HL-60 (cell line): ENCODE results near the gene ZBTB7C.

Source experiments
- DNase-seq, 2 experiments: peaks; one replicate each; pipeline ENCODE4 v3.0.0-alpha.2; 2010 to 2020; ENCODE audit warnings: low read depth in 1 of 2, low spot score in 1 of 2
- H3K27ac ChIP-seq: fragments of 250-450 bp; sonication (Bioruptor Pico); replicated peaks from 2 replicates; pipeline ENCODE4 v1.5.1; 2020; ENCODE audit warnings: mild to moderate bottlenecking, moderate library complexity
- H3K27me3 ChIP-seq: fragments of 250-450 bp; sonication (Bioruptor Pico); 2 replicates; pipeline ENCODE4 v1.5.1; 2021; ENCODE audit warnings: mild to moderate bottlenecking, moderate library complexity; ENCODE audit not compliant: insufficient read depth, poor library complexity, severe bottlenecking
- H3K4me3 ChIP-seq: replicated peaks from 2 replicates; pipeline ENCODE4 v1.5.1; 2011; ENCODE audit warnings: mild to moderate bottlenecking, control low read depth, low read length; ENCODE audit not compliant: insufficient read depth
- GABPA ChIP-seq: IDR thresholded peaks from 2 replicates; pipeline ENCODE4 v1.6.1; 2012; ENCODE audit warnings: low read depth
- POLR2AphosphoS5 ChIP-seq: IDR thresholded peaks from 2 replicates; pipeline ENCODE4 v1.6.1; 2012; ENCODE audit warnings: low read depth
- SPI1 ChIP-seq: IDR thresholded peaks from 2 replicates; pipeline ENCODE4 v1.6.1; 2012; ENCODE audit warnings: low read depth, mild to moderate bottlenecking, borderline replicate concordance
- TF ChIP-seq, protein P1 (sequence below): IDR thresholded peaks from one replicate; pipeline ENCODE4 v1.5.1; 2011; ENCODE audit warnings: low read length, control low read depth, inconsistent platforms; ENCODE audit not compliant: insufficient read depth
- TF ChIP-seq, protein P2 (sequence below): IDR thresholded peaks from 2 replicates; pipeline ENCODE4 v1.6.1; 2012; ENCODE audit warnings: low read depth; ENCODE audit not compliant: insufficient replicate concordance

ZBTB7C gene

DNA sequence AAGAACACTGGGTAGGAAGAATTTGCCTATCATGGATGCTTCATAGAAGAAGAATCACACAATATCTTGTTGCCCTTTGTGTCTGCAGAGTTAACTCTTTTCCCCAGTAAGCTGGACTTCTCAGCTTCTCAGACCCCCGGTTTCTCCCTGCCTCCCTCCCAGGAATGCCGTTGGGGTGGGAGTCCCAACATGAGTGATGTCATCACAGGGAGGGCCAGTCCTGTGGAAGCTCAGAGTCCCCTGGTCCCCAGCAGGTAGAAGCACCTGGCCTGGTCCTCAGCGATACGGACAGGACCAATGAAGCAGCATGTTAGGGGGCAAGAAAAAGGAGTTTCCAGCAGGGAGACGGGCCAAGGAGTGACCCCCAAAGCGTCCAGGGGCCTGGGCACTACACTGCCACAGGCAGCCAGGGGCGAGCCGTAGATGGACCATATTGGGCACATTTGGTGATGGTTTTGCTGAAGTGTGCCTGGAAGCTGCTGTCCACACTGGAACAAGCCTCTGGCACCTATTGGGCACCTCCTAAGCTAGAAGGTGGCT is 242.8 kb downstream of the ZBTB7C start:
- no peak overlapping the region for H3K4me3 ChIP-seq
- no peak for DNase-seq
- no peak overlapping the region; the same call in 1 of the 2 replicates for H3K27ac ChIP-seq
- TF ChIP-seq, protein P1, sequence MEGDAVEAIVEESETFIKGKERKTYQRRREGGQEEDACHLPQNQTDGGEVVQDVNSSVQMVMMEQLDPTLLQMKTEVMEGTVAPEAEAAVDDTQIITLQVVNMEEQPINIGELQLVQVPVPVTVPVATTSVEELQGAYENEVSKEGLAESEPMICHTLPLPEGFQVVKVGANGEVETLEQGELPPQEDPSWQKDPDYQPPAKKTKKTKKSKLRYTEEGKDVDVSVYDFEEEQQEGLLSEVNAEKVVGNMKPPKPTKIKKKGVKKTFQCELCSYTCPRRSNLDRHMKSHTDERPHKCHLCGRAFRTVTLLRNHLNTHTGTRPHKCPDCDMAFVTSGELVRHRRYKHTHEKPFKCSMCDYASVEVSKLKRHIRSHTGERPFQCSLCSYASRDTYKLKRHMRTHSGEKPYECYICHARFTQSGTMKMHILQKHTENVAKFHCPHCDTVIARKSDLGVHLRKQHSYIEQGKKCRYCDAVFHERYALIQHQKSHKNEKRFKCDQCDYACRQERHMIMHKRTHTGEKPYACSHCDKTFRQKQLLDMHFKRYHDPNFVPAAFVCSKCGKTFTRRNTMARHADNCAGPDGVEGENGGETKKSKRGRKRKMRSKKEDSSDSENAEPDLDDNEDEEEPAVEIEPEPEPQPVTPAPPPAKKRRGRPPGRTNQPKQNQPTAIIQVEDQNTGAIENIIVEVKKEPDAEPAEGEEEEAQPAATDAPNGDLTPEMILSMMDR: no peak
- TF ChIP-seq, protein P2, sequence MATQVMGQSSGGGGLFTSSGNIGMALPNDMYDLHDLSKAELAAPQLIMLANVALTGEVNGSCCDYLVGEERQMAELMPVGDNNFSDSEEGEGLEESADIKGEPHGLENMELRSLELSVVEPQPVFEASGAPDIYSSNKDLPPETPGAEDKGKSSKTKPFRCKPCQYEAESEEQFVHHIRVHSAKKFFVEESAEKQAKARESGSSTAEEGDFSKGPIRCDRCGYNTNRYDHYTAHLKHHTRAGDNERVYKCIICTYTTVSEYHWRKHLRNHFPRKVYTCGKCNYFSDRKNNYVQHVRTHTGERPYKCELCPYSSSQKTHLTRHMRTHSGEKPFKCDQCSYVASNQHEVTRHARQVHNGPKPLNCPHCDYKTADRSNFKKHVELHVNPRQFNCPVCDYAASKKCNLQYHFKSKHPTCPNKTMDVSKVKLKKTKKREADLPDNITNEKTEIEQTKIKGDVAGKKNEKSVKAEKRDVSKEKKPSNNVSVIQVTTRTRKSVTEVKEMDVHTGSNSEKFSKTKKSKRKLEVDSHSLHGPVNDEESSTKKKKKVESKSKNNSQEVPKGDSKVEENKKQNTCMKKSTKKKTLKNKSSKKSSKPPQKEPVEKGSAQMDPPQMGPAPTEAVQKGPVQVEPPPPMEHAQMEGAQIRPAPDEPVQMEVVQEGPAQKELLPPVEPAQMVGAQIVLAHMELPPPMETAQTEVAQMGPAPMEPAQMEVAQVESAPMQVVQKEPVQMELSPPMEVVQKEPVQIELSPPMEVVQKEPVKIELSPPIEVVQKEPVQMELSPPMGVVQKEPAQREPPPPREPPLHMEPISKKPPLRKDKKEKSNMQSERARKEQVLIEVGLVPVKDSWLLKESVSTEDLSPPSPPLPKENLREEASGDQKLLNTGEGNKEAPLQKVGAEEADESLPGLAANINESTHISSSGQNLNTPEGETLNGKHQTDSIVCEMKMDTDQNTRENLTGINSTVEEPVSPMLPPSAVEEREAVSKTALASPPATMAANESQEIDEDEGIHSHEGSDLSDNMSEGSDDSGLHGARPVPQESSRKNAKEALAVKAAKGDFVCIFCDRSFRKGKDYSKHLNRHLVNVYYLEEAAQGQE: peak; percentile 13
- TF ChIP-seq SPI1: no peak
- H3K27me3 ChIP-seq: no peaks in the 10 kb centered on the region

DNA sequence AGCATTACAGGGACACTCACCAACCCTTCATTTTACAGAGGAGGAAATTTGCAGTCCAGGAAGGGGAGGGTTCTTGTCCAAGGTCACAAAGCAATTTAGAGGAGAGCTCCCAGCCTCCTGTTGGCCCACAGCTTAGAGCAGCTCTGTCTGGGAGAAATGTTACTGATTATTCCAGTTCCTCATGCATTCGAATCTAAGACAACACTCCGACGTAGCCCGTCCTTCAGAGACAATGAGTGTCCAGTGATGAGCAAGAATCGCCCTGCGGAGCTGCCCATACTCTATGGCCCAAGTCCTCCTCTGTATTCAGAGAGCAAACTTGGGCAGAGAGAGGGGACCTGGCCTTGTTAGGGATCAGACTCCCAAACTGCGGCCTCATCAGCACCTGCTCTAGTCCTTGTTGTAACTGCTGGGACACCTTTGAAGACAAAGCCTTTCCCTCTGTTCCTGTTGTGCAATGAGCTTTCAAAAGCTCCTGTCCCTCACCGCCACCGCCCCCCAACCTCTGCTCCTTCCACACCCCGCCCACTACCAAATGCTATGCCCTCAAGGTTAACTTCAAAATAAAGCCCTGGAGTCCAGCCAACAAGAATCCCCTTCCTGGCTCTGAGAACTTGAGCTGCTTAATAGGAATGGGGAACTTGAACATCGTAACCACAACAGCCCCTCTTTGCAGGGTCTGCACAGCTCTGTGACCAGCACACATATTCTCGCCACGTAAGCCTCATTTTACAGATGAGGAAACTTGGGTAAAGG is 243.9 kb downstream of the ZBTB7C start:
- no peak overlapping the region for H3K27ac ChIP-seq
- TF ChIP-seq GABPA: no peak
- no peak for TF ChIP-seq SPI1
- TF ChIP-seq, protein P2: no peak
- TF ChIP-seq, protein P1: no peak
- no peak for TF ChIP-seq POLR2AphosphoS5
- peak; percentile 32 to 75 for DNase-seq
- H3K4me3 ChIP-seq: no peak overlapping the region
- peaks cover 1% of the 10 kb centered on the region for H3K27me3 ChIP-seq

DNA sequence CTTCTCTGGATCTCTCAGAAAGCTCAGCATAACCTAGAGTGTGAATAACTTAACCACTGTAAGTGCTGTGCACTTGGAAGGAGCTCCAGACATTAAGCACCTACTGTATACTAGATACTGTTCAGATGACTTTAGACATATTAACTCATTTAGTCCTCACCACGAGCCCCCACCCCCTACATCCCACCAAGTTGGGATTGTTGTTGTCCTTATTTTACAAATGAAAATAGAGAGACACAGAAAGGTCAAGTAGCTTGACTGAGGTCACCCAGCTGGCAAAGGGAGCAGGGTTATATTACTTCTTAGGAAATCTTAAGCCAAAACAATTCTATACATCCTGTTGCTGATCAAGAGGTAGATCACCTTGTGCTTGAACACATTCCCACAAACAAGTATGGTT is 244.5 kb downstream of the ZBTB7C start:
- DNase-seq: no peak
- H3K27me3 ChIP-seq: peaks cover 2% of the 10 kb centered on the region
- no peak overlapping the region for H3K27ac ChIP-seq
- no peak overlapping the region for H3K4me3 ChIP-seq
- TF ChIP-seq, protein P2: no peak
- TF ChIP-seq, protein P1: no peak
- no peak for TF ChIP-seq GABPA
- no peak for TF ChIP-seq SPI1
- no peak for TF ChIP-seq POLR2AphosphoS5
